Kidney (tissue), 14 donors: ENCODE data around the gene COMTD1. TPM values are rescaled to one million over a fixed set of nuclear protein-coding genes. Genes with fewer than 3 reads are reported as not detected.

Experiments
- DNase-seq, 5 donors: peaks; one replicate each; pipeline ENCODE4 v3.0.0-alpha.2; 2013 to 2020
- FAIRE-seq: peaks from 2 replicates; lab custom pipeline; 2012; peaks lifted over from hg19 to GRCh38; lab: Jason Lieb, UNC
- H3K27ac ChIP-seq, 2 donors: one replicate each; pipeline ENCODE4 v1.7.0; 2013; ENCODE audit warnings: low read depth in 2 of 2, low read length in 2 of 2, inconsistent platforms in 1 of 2
- H3K27me3 ChIP-seq: one replicate; pipeline ENCODE4 v1.7.1; 2013; ENCODE audit warnings: low read length, inconsistent platforms; ENCODE audit not compliant: control insufficient read depth, insufficient read depth
- H3K36me3 ChIP-seq, 3 donors: one replicate each; pipeline versions ENCODE4 v1.7.0 to v1.7.1; 2013; ENCODE audit warnings: low read length in 3 of 3, control low read depth in 1 of 3, inconsistent platforms in 1 of 3; ENCODE audit not compliant: insufficient read depth in 3 of 3, control insufficient read depth in 2 of 3
- H3K4me1 ChIP-seq, 3 donors: one replicate each; pipeline versions ENCODE4 v1.7.0 to v1.7.1; 2013; ENCODE audit warnings: low read length in 3 of 3, inconsistent platforms in 1 of 3, low read depth in 1 of 3; ENCODE audit not compliant: control insufficient read depth in 2 of 3, insufficient read depth in 2 of 3
- H3K4me3 ChIP-seq, 3 donors: one replicate each; pipeline versions ENCODE4 v1.7.0 to v1.8.1; 2013; ENCODE audit warnings: low read length in 3 of 3, control low read depth in 1 of 3, inconsistent platforms in 1 of 3
- H3K9ac ChIP-seq, 3 donors: one replicate each; pipeline versions ENCODE4 v1.7.0 to v1.7.1; 2013; ENCODE audit warnings: low read length in 3 of 3, control low read depth in 1 of 3, inconsistent platforms in 1 of 3
- H3K9me3 ChIP-seq, 3 donors: one replicate each; pipeline versions ENCODE4 v1.7.0 to v1.7.1; 2013; ENCODE audit warnings: low read length in 3 of 3, control low read depth in 1 of 3, inconsistent platforms in 1 of 3; ENCODE audit not compliant: control insufficient read depth in 2 of 3, insufficient read depth in 1 of 3
- intact Hi-C: fragments of 100-400 bp; cut with DNase I; formaldehyde crosslinking; loops from one replicate; pipeline ENCODE4 v1.11.1; 2022
- polyA plus RNA-seq: library from polyadenylated mRNA; stranded (reverse); fragments of 350-450 nt; fragmentation: Illumina TruSeq; extraction: RNeasy Lipid Tissue Mini Kit (QIAGEN cat#74804); gene quantifications from one replicate; pipeline ENCODE4 v1.2.3, GENCODE V29; 2014; ENCODE audit warnings: low read depth, low replicate concordance; ENCODE audit not compliant: insufficient read depth
- total RNA-seq: library from RNA; stranded (reverse); fragmentation: NEBNext Ultra II Directional; extraction: Animal tissue kit (Norgen Biotek cat#: 25700); gene quantifications from one replicate; pipeline ENCODE4 v1.2.1, GENCODE V29; 2021
- TF ChIP-seq, protein P1 (sequence below): IDR thresholded peaks from 3 replicates; pipeline ENCODE4 v1.5.1; 2012; ENCODE audit warnings: mild to moderate bottlenecking, moderate library complexity, borderline replicate concordance; ENCODE audit not compliant: insufficient read depth; ENCODE audit errors: extremely low read depth
- donor health status: control.
- donor health status: control.
- donor health status: control.
- donor health status: control.
- donor health status: control.
- donor health status: DM: yes; HTN: yes; CAD: no.
- donor health status: Normal renal cell carcinoma (clear cell type).

Gene COMTD1
- total and polyA plus RNA-seq, 2 donors from 2014 or later: 26.6 to 65.3 TPM

DNA sequence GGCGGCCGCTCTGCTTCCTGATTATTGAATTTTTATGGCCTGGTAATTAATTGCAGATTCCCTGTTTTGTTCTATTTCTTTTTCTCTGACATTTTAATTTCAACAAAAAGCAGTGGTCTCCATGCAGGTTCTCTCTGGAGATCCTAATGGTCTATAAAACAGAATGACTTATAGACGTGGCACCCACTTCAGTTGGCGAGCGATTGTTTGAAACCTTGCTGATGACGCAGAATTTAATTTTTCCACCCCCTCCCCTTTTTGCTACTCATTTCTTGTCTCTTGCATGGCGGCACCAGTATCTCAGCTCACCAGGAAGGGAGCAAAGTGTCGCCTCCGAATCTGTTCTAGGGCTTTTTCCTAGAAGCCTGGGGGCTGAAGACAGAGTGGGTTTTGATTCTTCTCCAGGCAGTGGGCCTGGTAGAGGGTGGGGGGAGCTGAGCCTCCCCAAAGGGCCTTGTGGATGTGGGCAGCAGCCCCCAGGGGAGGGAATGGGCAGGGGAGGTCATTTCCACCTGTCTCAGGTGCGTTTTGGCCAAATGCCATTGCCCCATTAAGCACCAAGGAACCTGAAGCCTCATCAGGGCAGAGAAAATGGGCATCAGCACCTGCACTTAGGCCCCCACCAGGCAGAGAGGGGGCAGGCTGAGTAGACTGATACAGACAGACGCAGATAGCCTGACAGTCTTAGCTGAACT lies 3.5 kb upstream of the COMTD1 start:
- Histone ChIP-seq H3K9me3 (no peaks in the 10 kb centered on the region), H3K36me3 (no peaks in the 10 kb centered on the region), H3K27me3 (no peaks in the 10 kb centered on the region), H3K9ac (no peak overlapping the region), H3K27ac (no peak overlapping the region), H3K4me3 (no peak overlapping the region), H3K4me1 (peaks cover 0 to 3% (median 0%) of the 10 kb centered on the region in 3 donors)
- no peak for FAIRE-seq
- intact Hi-C loops: no loop called here
- TF ChIP-seq, protein P1, sequence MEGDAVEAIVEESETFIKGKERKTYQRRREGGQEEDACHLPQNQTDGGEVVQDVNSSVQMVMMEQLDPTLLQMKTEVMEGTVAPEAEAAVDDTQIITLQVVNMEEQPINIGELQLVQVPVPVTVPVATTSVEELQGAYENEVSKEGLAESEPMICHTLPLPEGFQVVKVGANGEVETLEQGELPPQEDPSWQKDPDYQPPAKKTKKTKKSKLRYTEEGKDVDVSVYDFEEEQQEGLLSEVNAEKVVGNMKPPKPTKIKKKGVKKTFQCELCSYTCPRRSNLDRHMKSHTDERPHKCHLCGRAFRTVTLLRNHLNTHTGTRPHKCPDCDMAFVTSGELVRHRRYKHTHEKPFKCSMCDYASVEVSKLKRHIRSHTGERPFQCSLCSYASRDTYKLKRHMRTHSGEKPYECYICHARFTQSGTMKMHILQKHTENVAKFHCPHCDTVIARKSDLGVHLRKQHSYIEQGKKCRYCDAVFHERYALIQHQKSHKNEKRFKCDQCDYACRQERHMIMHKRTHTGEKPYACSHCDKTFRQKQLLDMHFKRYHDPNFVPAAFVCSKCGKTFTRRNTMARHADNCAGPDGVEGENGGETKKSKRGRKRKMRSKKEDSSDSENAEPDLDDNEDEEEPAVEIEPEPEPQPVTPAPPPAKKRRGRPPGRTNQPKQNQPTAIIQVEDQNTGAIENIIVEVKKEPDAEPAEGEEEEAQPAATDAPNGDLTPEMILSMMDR: no peak
- peak in 2 of 5 donors; percentile 19 to 53 for DNase-seq

DNA sequence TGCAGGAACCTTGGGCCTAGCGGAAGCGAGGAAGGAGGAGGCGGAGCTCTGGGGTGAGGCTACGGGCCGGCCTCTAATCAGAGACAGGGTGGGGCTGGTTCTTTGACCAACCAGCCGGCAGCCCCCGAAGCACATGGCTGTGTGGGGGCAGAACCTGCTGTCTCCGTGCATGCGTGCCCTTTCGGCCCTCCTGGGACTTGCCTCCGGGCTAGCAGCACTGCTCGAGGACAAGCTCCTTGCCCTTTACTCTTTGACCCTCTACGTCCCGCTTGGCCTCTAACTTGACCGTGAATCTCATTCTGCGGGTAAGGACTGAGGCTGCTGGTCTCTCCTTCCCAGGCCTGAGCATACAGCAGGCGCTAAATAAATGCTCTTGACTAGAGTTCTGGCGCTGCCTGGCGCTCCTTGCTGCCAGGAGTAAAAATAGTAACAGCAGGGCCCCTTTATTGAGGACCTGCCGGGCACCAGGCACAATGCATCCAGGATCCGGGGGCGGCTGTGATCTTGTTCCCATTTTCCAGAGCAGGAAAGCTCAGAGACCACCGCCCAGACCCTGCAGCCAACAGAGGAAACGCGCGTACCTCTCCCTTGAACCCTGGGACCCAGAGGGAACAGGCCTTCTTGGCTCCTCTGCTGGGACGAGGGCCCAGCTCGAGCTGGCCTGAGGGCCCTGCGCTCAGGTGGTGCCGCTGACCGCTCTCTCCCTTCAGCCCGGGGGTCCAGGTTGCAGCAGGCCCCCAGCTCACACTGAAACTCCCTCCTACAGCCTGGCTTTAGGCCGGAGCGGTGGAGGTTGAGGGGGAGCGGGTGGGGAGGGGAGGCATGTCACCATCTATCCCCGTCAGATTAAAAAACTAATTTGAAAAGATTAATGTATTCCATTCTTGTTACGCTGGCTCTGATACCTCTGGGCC lies 2.7 kb upstream of the COMTD1 start:
- Histone ChIP-seq H3K9me3 (no peaks in the 10 kb centered on the region), H3K27ac (no peak overlapping the region), H3K27me3 (no peaks in the 10 kb centered on the region), H3K36me3 (peaks cover 0 to under 1% (median 0%) of the 10 kb centered on the region in 3 donors), H3K4me1 (peaks cover 0 to 3% (median 0%) of the 10 kb centered on the region in 3 donors), H3K4me3 (no peak overlapping the region), H3K9ac (no peak overlapping the region)
- FAIRE-seq (no peak), DNase-seq (peak in 2 of 5 donors; percentile 29 to 63)
- intact Hi-C loops: no loop called here
- TF ChIP-seq, protein P1: no peak

DNA sequence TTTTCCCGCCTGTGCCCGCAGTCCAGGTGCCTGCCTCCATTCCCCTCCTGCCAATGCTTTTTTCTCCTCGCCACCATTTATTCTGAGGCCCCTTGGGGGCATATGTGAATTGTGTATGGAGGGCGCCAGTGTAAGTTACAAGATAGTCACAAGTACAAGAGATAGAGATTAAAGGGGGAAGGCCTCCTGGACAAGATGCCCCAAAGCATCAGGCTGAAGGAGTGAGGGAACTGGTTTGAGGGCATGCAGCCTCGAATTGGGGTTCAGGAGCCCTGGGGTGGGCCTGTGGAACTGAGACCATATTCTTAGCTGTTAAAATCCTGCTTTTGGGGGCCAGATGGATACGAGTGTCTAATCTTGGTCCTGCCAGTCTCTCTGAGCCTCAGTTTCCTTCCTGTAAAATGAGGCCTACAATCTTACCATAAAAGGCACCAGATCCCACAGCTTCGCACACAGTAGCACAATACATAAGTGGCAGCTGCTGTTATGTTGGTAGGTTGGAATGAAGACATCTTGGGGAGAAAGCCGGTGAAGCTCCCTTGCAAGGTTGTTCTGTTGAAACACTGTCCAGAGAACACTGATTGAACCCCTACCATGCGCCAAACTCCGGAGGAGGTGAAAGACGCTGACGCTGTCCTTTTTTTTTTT lies 545 bp upstream of the COMTD1 start:
- DNase-seq (no peak), FAIRE-seq (no peak)

More for the DNA sequence above, 545 bp upstream of the COMTD1 start:
- intact Hi-C loops: no loop called here
- peaks cover 0 to 3% (median 0%) of the 10 kb centered on the region in 3 donors for H3K4me1 ChIP-seq
- no peaks in the 10 kb centered on the region for H3K27me3 ChIP-seq
- H3K4me3 ChIP-seq: no peak overlapping the region
- H3K36me3 ChIP-seq: peaks cover 3 to 15% (median 13%) of the 10 kb centered on the region in 3 donors
- H3K9me3 ChIP-seq: no peaks in the 10 kb centered on the region
- peak overlapping the region in 1 of 3 donors; percentile 73 for H3K9ac ChIP-seq
- no peak overlapping the region for H3K27ac ChIP-seq
- TF ChIP-seq, protein P1: no peak
